GM12865 (cell line): Measurements from ENCODE around the gene ANKRD45.
"Not testable (repeated sequence)": the region's sequence is repeated elsewhere in the genome, so short reads cannot be mapped to it uniquely, and the experiment has no call there.

Source experiments
- DNase-seq: peaks from one replicate; pipeline ENCODE4 v3.0.0; 2010; ENCODE audit warnings: low read depth
- H3K4me3 ChIP-seq: 2 replicates; pipeline ENCODE4 v1.5.1; 2011; ENCODE audit warnings: mild to moderate bottlenecking, low read depth, low read length, control low read depth
- CTCF ChIP-seq: IDR thresholded peaks from 2 replicates; pipeline ENCODE4 v1.5.1; 2011; ENCODE audit warnings: low read length, control low read depth, low read depth, inconsistent platforms; ENCODE audit not compliant: insufficient read depth; ENCODE audit errors: missing control alignments

ANKRD45 gene

GRCh38 chr1:173608503-173609216 is 61.0 kb downstream of the ANKRD45 start:
- no peak for DNase-seq
- no peak for TF ChIP-seq CTCF
- no peak overlapping the region for H3K4me3 ChIP-seq

- no peak for TF ChIP-seq CTCF
- H3K4me3 ChIP-seq, result no peak within 1 kb of the TSS
- DNase-seq, result no peak
Measured at GRCh38 chr1:173603056-173603591, 66.5 kb downstream of the ANKRD45 start, which contains the start of gene SLC9C2. TSS of gene SLC9C2 (minus strand) at chr1:173603072. CDS start at chr1:173601776, 1,296 bp downstream.

GRCh38 chr1:173601588-173601987 is 68.1 kb downstream of the ANKRD45 start:
- DNase-seq, result peak; percentile 55
- H3K4me3 ChIP-seq, result no peak overlapping the region
- TF ChIP-seq CTCF, result no peak

DNA sequence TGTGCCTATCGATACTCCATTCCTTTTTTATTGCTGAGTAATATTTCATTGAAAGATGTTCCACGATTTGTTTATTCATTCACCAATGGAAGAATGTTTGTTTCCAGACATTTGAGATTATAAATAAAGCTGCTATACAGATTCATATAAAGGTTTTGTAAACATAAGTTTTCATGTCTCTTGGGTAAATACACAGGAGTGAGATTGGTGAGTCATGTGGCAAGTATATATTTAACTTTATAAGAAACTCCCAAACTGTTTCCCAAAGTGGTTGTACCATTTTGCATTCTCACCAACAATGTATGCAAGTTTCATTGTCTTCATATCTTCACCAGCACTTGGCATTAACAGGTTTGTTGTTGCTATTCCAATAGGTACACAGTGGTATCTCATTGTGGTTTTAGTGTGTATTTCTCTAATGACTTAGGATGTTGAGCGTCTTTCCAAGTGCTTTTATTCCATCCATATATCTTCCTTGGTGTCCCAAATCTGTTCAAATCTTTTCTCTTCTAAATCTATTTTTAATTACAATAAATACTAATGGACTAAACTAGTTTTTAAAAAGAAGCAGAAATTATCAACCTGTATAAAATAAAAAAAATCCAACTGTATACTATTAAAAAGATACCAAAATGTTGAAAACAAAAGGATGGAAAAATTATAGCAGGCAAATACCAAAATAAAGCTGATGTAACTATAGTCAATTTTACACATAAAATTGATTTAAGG is 73.4 kb downstream of the ANKRD45 start:
- no peak for TF ChIP-seq CTCF
- no peak overlapping the region for H3K4me3 ChIP-seq
- DNase-seq, result no peak

DNA sequence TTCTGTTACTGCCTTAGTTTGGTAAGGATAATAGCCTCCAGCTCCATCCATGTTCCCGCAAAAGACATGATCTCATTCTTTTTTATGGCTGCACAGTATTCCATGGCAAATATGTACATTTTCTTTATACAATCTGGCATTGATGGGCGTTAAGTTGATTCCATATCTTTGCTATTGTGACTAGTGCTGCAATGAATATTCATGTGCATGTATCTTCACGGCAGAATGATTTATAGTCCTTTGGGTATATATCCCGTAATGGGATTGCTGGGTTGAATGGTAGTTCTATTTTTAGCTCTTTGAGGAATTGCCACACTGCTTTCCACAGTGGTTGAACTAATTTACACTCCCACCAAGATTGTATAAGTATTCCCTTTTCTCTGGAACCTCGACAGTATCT is 78.5 kb downstream of the ANKRD45 start:
- H3K4me3 ChIP-seq, DNase-seq: not testable (repeated sequence)

DNA sequence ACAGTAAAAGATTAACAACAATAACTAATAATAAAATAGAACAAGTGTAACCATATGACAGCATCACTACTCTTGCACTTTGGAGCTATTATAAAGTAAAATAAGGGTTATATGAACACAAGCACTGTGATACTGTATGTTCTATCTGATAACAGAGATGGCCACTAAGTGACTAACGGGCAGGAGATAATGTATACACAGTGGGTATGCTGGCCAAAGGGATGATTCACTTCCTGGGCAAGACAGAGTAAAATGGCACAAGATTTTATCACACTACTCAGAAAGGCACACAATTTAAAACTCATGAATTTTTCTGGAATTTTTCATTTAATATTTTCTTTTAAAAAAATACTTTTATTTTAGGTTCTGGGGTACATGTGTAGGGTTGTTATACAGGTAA is 79.1 kb downstream of the ANKRD45 start:
- H3K4me3 ChIP-seq, result no peak overlapping the region
- DNase-seq, result no peak
- no peak for TF ChIP-seq CTCF

GRCh38 chr1:173581383-173582079 is 88.1 kb downstream of the ANKRD45 start:
- DNase-seq, result peak; percentile 10
- no peak overlapping the region for H3K4me3 ChIP-seq
- TF ChIP-seq CTCF, result no peak
